ENCODE measurements around the gene MISP. TPM values are rescaled to one million over a fixed set of nuclear protein-coding genes. Genes with fewer than 3 reads are reported as not detected.
"Not testable (repeated sequence)": the region's sequence is repeated elsewhere in the genome, so short reads cannot be mapped to it uniquely, and the experiment has no call there.

Gene MISP
- under 1 TPM in 2 of 6 experiments, not detected in 4; 0.05 to 0.07 TPM for total RNA-seq (2021; fragmentation: NEBNext Ultra II Directional; extraction: Animal tissue kit (Norgen Biotek cat#: 25700))
- long read RNA-seq = 0 reads

- Mint-ChIP-seq H3K36me3 (ENCODE audit: low read depth) (no peaks in the 10 kb centered on the region), H3K9me3 (no peaks in the 10 kb centered on the region; the same call in 1 of the 2 replicates), H3K27ac (peak within 1 kb of the TSS; percentile 87), H3K4me3 (no peak within 1 kb of the TSS), H3K27me3 (ENCODE audit: insufficient read depth) (no peaks in the 10 kb centered on the region; the same call in none of the 2 replicates), H3K4me1 (ENCODE audit: low read depth) (peaks cover 17% of the 10 kb centered on the region)
- TF ChIP-seq CTCF (IDR thresholded peaks at IDR 0.05) = no peak
- no peak for DNase-seq
Measured at GRCh38 chr19:750640-751423, at the start of gene MISP. TSS of gene MISP (plus strand) at chr19:751112. CDS start at chr19:756947, 5,835 bp downstream.

GRCh38 chr19:702847-703246, 48.1 kb upstream of the MISP start:
- not testable (repeated sequence) for H3K9me3 Mint-ChIP-seq; H3K4me1 Mint-ChIP-seq (ENCODE audit: low read depth); H3K36me3 Mint-ChIP-seq (ENCODE audit: low read depth); H3K27ac Mint-ChIP-seq; DNase-seq; H3K4me3 Mint-ChIP-seq
- H3K27me3 Mint-ChIP-seq (ENCODE audit: insufficient read depth) = peaks cover 22% of the 10 kb centered on the region

- Mint-ChIP-seq H3K4me3 (no peak overlapping the region), H3K27me3 (ENCODE audit: insufficient read depth) (peaks cover 27% of the 10 kb centered on the region), H3K27ac (no peak overlapping the region), H3K9me3 (peaks cover 4% of the 10 kb centered on the region; the same call in 1 of the 2 replicates), H3K4me1 (ENCODE audit: low read depth) (peaks cover 8% of the 10 kb centered on the region; the same call in 1 of the 2 replicates), H3K36me3 (ENCODE audit: low read depth) (no peaks in the 10 kb centered on the region)
- DNase-seq = no peak
- TF ChIP-seq CTCF (IDR thresholded peaks at IDR 0.05) = no peak
Measured at GRCh38 chr19:703329-703650, 47.6 kb upstream of the MISP start.

GRCh38 chr19:703651-704446, 47.1 kb upstream of the MISP start:
- Mint-ChIP-seq H3K27me3 (ENCODE audit: insufficient read depth) (peaks cover 23% of the 10 kb centered on the region), H3K4me1 (ENCODE audit: low read depth) (peaks cover 8% of the 10 kb centered on the region; the same call in 1 of the 2 replicates), H3K36me3 (ENCODE audit: low read depth) (no peaks in the 10 kb centered on the region), H3K27ac (no peak overlapping the region), H3K9me3 (peaks cover 4% of the 10 kb centered on the region; the same call in 1 of the 2 replicates), H3K4me3 (no peak overlapping the region)
- TF ChIP-seq CTCF (IDR thresholded peaks at IDR 0.05) = no peak
- DNase-seq = peak; percentile 12

GRCh38 chr19:704447-704741, 46.5 kb upstream of the MISP start:
- H3K4me3 Mint-ChIP-seq = no peak overlapping the region
- no peak for TF ChIP-seq CTCF (IDR thresholded peaks at IDR 0.05)
- no peak for DNase-seq
- H3K27me3 Mint-ChIP-seq (ENCODE audit: insufficient read depth) = peaks cover 23% of the 10 kb centered on the region
- H3K27ac Mint-ChIP-seq = no peak overlapping the region
- H3K4me1 Mint-ChIP-seq (ENCODE audit: low read depth) = peaks cover 8% of the 10 kb centered on the region; the same call in 1 of the 2 replicates
- H3K9me3 Mint-ChIP-seq = peaks cover 4% of the 10 kb centered on the region; the same call in 1 of the 2 replicates
- no peaks in the 10 kb centered on the region for H3K36me3 Mint-ChIP-seq (ENCODE audit: low read depth)
